Trophoblast cell (in vitro differentiated cells and primary cell): Measurements from ENCODE around the gene B4GALNT3.
A peak's percentile ranks its signal among the peaks of the same experiment; 100 is the strongest.
"Not testable (repeated sequence)": the region's sequence is repeated elsewhere in the genome, so short reads cannot be mapped to it uniquely, and the experiment has no call there.

Source experiments
- DNase-seq, 2 donors: peaks; one replicate each; pipeline ENCODE4 v3.0.0-alpha.2; 2016
- H2AFZ ChIP-seq: 2 replicates; pipeline ENCODE4 v1.6.1; 2013; ENCODE audit warnings: low read length, moderate library complexity, mild to moderate bottlenecking; ENCODE audit not compliant: insufficient read depth, poor library complexity
- H2AK5ac ChIP-seq: 2 replicates; pipeline ENCODE4 v1.6.1; 2013; ENCODE audit warnings: mild to moderate bottlenecking, low read length
- H2BK120ac ChIP-seq: 2 replicates; pipeline ENCODE4 v1.6.1; 2013; ENCODE audit warnings: low read length, mild to moderate bottlenecking, moderate library complexity; ENCODE audit not compliant: insufficient read depth, poor library complexity
- H2BK12ac ChIP-seq: 2 replicates; pipeline ENCODE4 v1.6.1; 2013; ENCODE audit warnings: mild to moderate bottlenecking, low read length, moderate library complexity
- H2BK5ac ChIP-seq: 2 replicates; pipeline ENCODE4 v1.6.1; 2013; ENCODE audit warnings: low read length, low read depth, moderate library complexity, mild to moderate bottlenecking; ENCODE audit not compliant: poor library complexity
- H3K14ac ChIP-seq: 2 replicates; pipeline ENCODE4 v1.6.1; 2013; ENCODE audit warnings: mild to moderate bottlenecking, low read length
- H3K18ac ChIP-seq: 2 replicates; pipeline ENCODE4 v1.6.1; 2013; ENCODE audit warnings: mild to moderate bottlenecking, low read length
- H3K23ac ChIP-seq: 2 replicates; pipeline ENCODE4 v1.6.1; 2013; ENCODE audit warnings: low read length
- H3K27ac ChIP-seq: 2 replicates; pipeline ENCODE4 v1.5.1; 2013; ENCODE audit warnings: low read depth, mild to moderate bottlenecking, inconsistent platforms, low read length, moderate library complexity
- H3K27me3 ChIP-seq: 2 replicates; pipeline ENCODE4 v1.6.1; 2013; ENCODE audit warnings: inconsistent platforms, mild to moderate bottlenecking, low read length, moderate library complexity; ENCODE audit not compliant: insufficient read depth
- H3K36me3 ChIP-seq, 2 experiments: 1 replicate in 1 of 2; 2 replicates in 1 of 2; pipeline ENCODE4 v1.6.1; 2013; ENCODE audit warnings: low read length in 2 of 2, mild to moderate bottlenecking in 2 of 2, moderate library complexity in 1 of 2; ENCODE audit not compliant: insufficient read depth in 2 of 2, control insufficient read depth in 1 of 2
- H3K4ac ChIP-seq: 2 replicates; pipeline ENCODE4 v1.6.1; 2013; ENCODE audit warnings: low read depth, mild to moderate bottlenecking, low read length, moderate library complexity
- H3K4me1 ChIP-seq, 2 experiments: 1 replicate in 1 of 2; 2 replicates in 1 of 2; pipeline ENCODE4 v1.6.1; 2013; ENCODE audit warnings: low read length in 2 of 2, mild to moderate bottlenecking in 2 of 2, moderate library complexity in 1 of 2; ENCODE audit not compliant: insufficient read depth in 2 of 2, control insufficient read depth in 1 of 2
- H3K4me2 ChIP-seq: 2 replicates; pipeline ENCODE4 v1.6.1; 2013; ENCODE audit warnings: inconsistent platforms, mild to moderate bottlenecking, low read length, moderate library complexity
- H3K4me3 ChIP-seq: 2 replicates; pipeline ENCODE4 v1.5.1; 2013; ENCODE audit warnings: mild to moderate bottlenecking, low read depth, low read length, inconsistent platforms
- H3K79me1 ChIP-seq: one replicate; pipeline ENCODE4 v1.6.1; 2013; ENCODE audit warnings: low read length
- H3K79me2 ChIP-seq: 2 replicates; pipeline ENCODE4 v1.6.1; 2013; ENCODE audit warnings: low read length, mild to moderate bottlenecking; ENCODE audit not compliant: control insufficient read depth, insufficient read depth, poor library complexity
- H3K9ac ChIP-seq: 2 replicates; pipeline ENCODE4 v1.6.1; 2013; ENCODE audit warnings: mild to moderate bottlenecking, low read length
- H3K9me3 ChIP-seq: 2 replicates; pipeline ENCODE4 v1.6.1; 2013; ENCODE audit warnings: low read depth, mild to moderate bottlenecking, control low read depth, inconsistent platforms, low read length; ENCODE audit not compliant: insufficient read depth
- H4K12ac ChIP-seq: 2 replicates; pipeline ENCODE4 v1.6.1; 2013; ENCODE audit warnings: low read depth, mild to moderate bottlenecking, low read length, moderate library complexity
- H4K8ac ChIP-seq: 2 replicates; pipeline ENCODE4 v1.6.1; 2013; ENCODE audit warnings: low read depth, mild to moderate bottlenecking, low read length, moderate library complexity
- H4K91ac ChIP-seq: one replicate; pipeline ENCODE4 v1.6.1; 2013; ENCODE audit warnings: low read depth, mild to moderate bottlenecking, low read length, moderate library complexity
- WGBS: extraction: QIAGEN DNeasy Blood & Tissue Kit; methylation state at CpG from one replicate; pipeline ENCODE4 v1.1.7; 2013; ENCODE audit warnings: missing lambda C conversion rate; ENCODE audit not compliant: insufficient read length, insufficient coverage; ENCODE audit errors: extremely low coverage; 5-methylcytosine and 5-hydroxymethylcytosine counted together

Gene B4GALNT3

GRCh38 chr12:435737-436136 is 24.0 kb upstream of the B4GALNT3 start:
- not testable (repeated sequence) for H3K27me3 ChIP-seq, H3K9me3 ChIP-seq, H3K79me1 ChIP-seq, H4K12ac ChIP-seq, H3K14ac ChIP-seq, H3K4me1 ChIP-seq, H2AFZ ChIP-seq, H3K27ac ChIP-seq, H3K9ac ChIP-seq, H3K18ac ChIP-seq, H3K79me2 ChIP-seq, H2BK5ac ChIP-seq, H3K23ac ChIP-seq, H2AK5ac ChIP-seq, DNase-seq, H2BK12ac ChIP-seq, H3K4me3 ChIP-seq, H2BK120ac ChIP-seq, H4K8ac ChIP-seq, H4K91ac ChIP-seq, H3K4me2 ChIP-seq, H3K4ac ChIP-seq
- H3K36me3 ChIP-seq: peaks cover 22 to 23% of the 10 kb centered on the region in 2 experiments
- no CpG with 5 or more reads among the region's 2 CpGs for WGBS

- no peak overlapping the region for H4K12ac ChIP-seq
- DNase-seq: peak; percentile 60 to 87
- no peak overlapping the region for H2BK120ac ChIP-seq
- no peak overlapping the region for H3K4ac ChIP-seq
- H2AK5ac ChIP-seq: no peak overlapping the region
- H3K9me3 ChIP-seq: no peaks in the 10 kb centered on the region
- H3K18ac ChIP-seq: no peak overlapping the region
- no CpG with 5 or more reads among the region's 16 CpGs for WGBS
- H4K8ac ChIP-seq: no peak overlapping the region
- peaks cover 11 to 12% of the 10 kb centered on the region in 2 experiments for H3K36me3 ChIP-seq
- no peak overlapping the region for H3K9ac ChIP-seq
- no peaks in the 10 kb centered on the region for H3K79me1 ChIP-seq
- no peak overlapping the region for H2BK12ac ChIP-seq
- H3K4me3 ChIP-seq: no peak overlapping the region
- no peak overlapping the region for H2BK5ac ChIP-seq
- H3K4me2 ChIP-seq: no peak overlapping the region
- H3K27me3 ChIP-seq: no peaks in the 10 kb centered on the region
- no peak overlapping the region for H4K91ac ChIP-seq
- no peak overlapping the region for H3K23ac ChIP-seq
- H2AFZ ChIP-seq: no peak overlapping the region
- no peak overlapping the region for H3K27ac ChIP-seq
- H3K14ac ChIP-seq: no peak overlapping the region
- H3K79me2 ChIP-seq: no peaks in the 10 kb centered on the region
- no peaks in the 10 kb centered on the region for H3K4me1 ChIP-seq
These were observed 17.4 kb upstream of the B4GALNT3 start for GRCh38 chr12:442235-442884.

GRCh38 chr12:447141-447540 is 12.6 kb upstream of the B4GALNT3 start:
- no CpG with 5 or more reads among the region's 1 CpG for WGBS

GRCh38 chr12:449203-449602 is 10.5 kb upstream of the B4GALNT3 start:
- no CpG with 5 or more reads among the region's 4 CpGs for WGBS
- Histone ChIP-seq H2BK5ac (no peak overlapping the region), H2BK120ac (no peak overlapping the region), H3K36me3 (no peaks in the 10 kb centered on the region), H2AFZ (no peak overlapping the region), H3K14ac (no peak overlapping the region), H3K9ac (no peak overlapping the region), H3K79me1 (no peaks in the 10 kb centered on the region), H4K91ac (no peak overlapping the region), H3K79me2 (no peaks in the 10 kb centered on the region), H3K27ac (no peak overlapping the region), H4K12ac (no peak overlapping the region), H3K4me1 (no peaks in the 10 kb centered on the region), H3K4me2 (no peak overlapping the region), H3K4me3 (no peak overlapping the region), H3K27me3 (no peaks in the 10 kb centered on the region), H4K8ac (no peak overlapping the region), H3K18ac (no peak overlapping the region), H3K9me3 (peaks cover 2% of the 10 kb centered on the region), H2AK5ac (no peak overlapping the region), H2BK12ac (no peak overlapping the region), H3K23ac (no peak overlapping the region), H3K4ac (no peak overlapping the region)
- no peak for DNase-seq

More at GRCh38 chr12:447141-447540, 12.6 kb upstream of the B4GALNT3 start:
- Histone ChIP-seq H3K14ac (no peak overlapping the region), H3K4me1 (no peaks in the 10 kb centered on the region), H3K9me3 (no peaks in the 10 kb centered on the region), H2BK120ac (no peak overlapping the region), H2BK5ac (no peak overlapping the region), H3K4ac (no peak overlapping the region), H3K23ac (no peak overlapping the region), H2AFZ (no peak overlapping the region), H3K79me1 (no peaks in the 10 kb centered on the region), H3K9ac (no peak overlapping the region), H2BK12ac (no peak overlapping the region), H4K8ac (no peak overlapping the region), H2AK5ac (no peak overlapping the region), H3K79me2 (no peaks in the 10 kb centered on the region), H4K91ac (no peak overlapping the region), H3K4me3 (no peak overlapping the region), H3K18ac (no peak overlapping the region), H3K36me3 (peaks cover 0 to under 1% of the 10 kb centered on the region in 2 experiments), H3K4me2 (no peak overlapping the region), H3K27ac (no peak overlapping the region), H3K27me3 (no peaks in the 10 kb centered on the region), H4K12ac (no peak overlapping the region)
- DNase-seq: no peak
